Transverse colon (tissue), 3 donors: Measurements from ENCODE around the gene SLMAP.

Experiments used
- POLR2A ChIP-seq: fragments of 450-650 bp; IDR thresholded peaks from one replicate; pipeline ENCODE4 v1.6.1; 2016; ENCODE audit warnings: antibody characterized with exemption, mild to moderate bottlenecking, moderate library complexity
- TF ChIP-seq, protein P1 (sequence below), 5 experiments: fragments of 200-600 bp in 3 of 5; fragments of 450-650 bp in 2 of 5; sonication (generic) in 3 of 5; IDR thresholded peaks; 1 replicate in 2 of 5; 2 replicates in 3 of 5; pipeline ENCODE4 v1.5.1; 2016 to 2017; ENCODE audit warnings: antibody characterized with exemption in 5 of 5, inconsistent platforms in 3 of 5, mild to moderate bottlenecking in 2 of 5, moderate library complexity in 1 of 5

DNA sequence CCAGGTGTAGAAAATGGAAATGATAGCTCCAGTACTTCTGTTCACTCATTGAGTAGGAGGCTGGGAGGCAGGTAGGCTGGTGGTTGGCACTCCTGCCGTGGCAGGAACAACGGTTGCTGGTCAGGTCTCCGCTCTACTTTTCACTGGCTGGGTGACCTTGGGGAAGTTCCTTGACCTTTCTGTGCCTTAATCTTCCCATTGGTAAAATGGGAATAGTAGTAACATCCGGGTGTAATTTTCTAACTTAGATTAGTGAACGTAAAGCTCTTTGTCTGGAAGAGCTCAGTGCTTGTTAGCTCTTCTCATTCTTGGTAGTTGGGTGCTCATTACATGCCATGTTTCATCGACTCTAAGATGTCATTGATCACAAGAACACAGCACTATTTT lies 206.3 kb downstream of the SLMAP start:
- TF ChIP-seq POLR2A: no peak
- TF ChIP-seq, protein P1, sequence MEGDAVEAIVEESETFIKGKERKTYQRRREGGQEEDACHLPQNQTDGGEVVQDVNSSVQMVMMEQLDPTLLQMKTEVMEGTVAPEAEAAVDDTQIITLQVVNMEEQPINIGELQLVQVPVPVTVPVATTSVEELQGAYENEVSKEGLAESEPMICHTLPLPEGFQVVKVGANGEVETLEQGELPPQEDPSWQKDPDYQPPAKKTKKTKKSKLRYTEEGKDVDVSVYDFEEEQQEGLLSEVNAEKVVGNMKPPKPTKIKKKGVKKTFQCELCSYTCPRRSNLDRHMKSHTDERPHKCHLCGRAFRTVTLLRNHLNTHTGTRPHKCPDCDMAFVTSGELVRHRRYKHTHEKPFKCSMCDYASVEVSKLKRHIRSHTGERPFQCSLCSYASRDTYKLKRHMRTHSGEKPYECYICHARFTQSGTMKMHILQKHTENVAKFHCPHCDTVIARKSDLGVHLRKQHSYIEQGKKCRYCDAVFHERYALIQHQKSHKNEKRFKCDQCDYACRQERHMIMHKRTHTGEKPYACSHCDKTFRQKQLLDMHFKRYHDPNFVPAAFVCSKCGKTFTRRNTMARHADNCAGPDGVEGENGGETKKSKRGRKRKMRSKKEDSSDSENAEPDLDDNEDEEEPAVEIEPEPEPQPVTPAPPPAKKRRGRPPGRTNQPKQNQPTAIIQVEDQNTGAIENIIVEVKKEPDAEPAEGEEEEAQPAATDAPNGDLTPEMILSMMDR (IDR thresholded peaks at IDR 0.05): no peak
